B cell (primary cell): ENCODE results near the gene OR1I1. TPM values are rescaled to one million over a fixed set of nuclear protein-coding genes. Genes with fewer than 3 reads are reported as not detected.

Source experiments
- ATAC-seq: fragments of 200-7000 bp; cut with Tn5 transposase; one replicate; pipeline ENCODE4 v1.10.0; 2021; ENCODE audit warnings: low read depth, mild to moderate bottlenecking, moderate number of reproducible peaks, moderate library complexity
- CTCF ChIA-PET: fragments of 350-600 bp; sonication (Branson Sonifier 250); formaldehyde crosslinking; loops from one replicate; lab custom pipeline; 2021; ENCODE audit warnings: antibody characterized with exemption, inconsistent platforms; lab: Charles Lee
- POLR2A ChIA-PET: fragments of 350-600 bp; sonication (Branson Sonifier 250); formaldehyde crosslinking; loops from one replicate; lab custom pipeline; 2021; ENCODE audit warnings: antibody characterized with exemption; lab: Charles Lee
- DNase-seq: peaks from one replicate; pipeline ENCODE4 v3.0.0; 2013
- H2AFZ ChIP-seq: 2 replicates; pipeline ENCODE4 v1.6.1; 2012; ENCODE audit warnings: mild to moderate bottlenecking, low read depth, low read length; ENCODE audit not compliant: insufficient read depth, poor library complexity, severe bottlenecking
- H3K27ac ChIP-seq, 2 donors: 1 replicate in 1 of 2; 2 replicates in 1 of 2; pipeline ENCODE4 v1.5.1; 2012 to 2013; ENCODE audit warnings: low read length in 2 of 2, mild to moderate bottlenecking in 2 of 2, moderate library complexity in 1 of 2
- H3K27me3 ChIP-seq, 4 experiments: fragments of 200-600 bp in 1 of 4; sonication (generic) in 1 of 4; replicated peaks in 1 of 4; 1 replicate in 2 of 4; 2 replicates in 2 of 4; pipeline versions ENCODE4 v1.6.1 to v1.7.0; 2013 to 2016; ENCODE audit warnings: low read length in 3 of 4, mild to moderate bottlenecking in 2 of 4, mixed read lengths in 1 of 4, moderate library complexity in 1 of 4; ENCODE audit not compliant: insufficient read depth in 4 of 4, control insufficient read depth in 3 of 4; ENCODE audit errors: control extremely low read depth in 1 of 4
- H3K36me3 ChIP-seq, 2 experiments: replicated peaks in 1 of 2; 1 replicate in 1 of 2; 2 replicates in 1 of 2; pipeline versions ENCODE4 v1.6.1 to v1.7.1; 2013; ENCODE audit warnings: low read length in 1 of 2; ENCODE audit not compliant: insufficient read depth in 2 of 2, control insufficient read depth in 1 of 2; ENCODE audit errors: control extremely low read depth in 1 of 2, extremely low read depth in 1 of 2
- H3K4me1 ChIP-seq, 2 donors: fragments of 200-600 bp in 1 of 2; sonication (generic) in 1 of 2; 1 replicate in 1 of 2; 2 replicates in 1 of 2; pipeline versions ENCODE4 v1.5.1 to v1.6.1; 2013 to 2017; ENCODE audit warnings: low read length in 2 of 2; ENCODE audit not compliant: control insufficient read depth in 2 of 2, insufficient read depth in 2 of 2
- H3K4me2 ChIP-seq: replicated peaks from 2 replicates; pipeline ENCODE3; 2012; ENCODE audit warnings: mild to moderate bottlenecking, low read depth, low read length; ENCODE audit not compliant: poor library complexity, severe bottlenecking
- H3K4me3 ChIP-seq, 5 experiments: fragments of 200-600 bp in 1 of 5; sonication (generic) in 1 of 5; 1 replicate in 3 of 5; 2 replicates in 2 of 5; pipeline versions ENCODE4 v1.5.1 to v1.7.0; 2011 to 2016; ENCODE audit warnings: low read length in 4 of 5, mild to moderate bottlenecking in 4 of 5, low read depth in 2 of 5, control low read depth in 1 of 5, moderate library complexity in 1 of 5; ENCODE audit not compliant: insufficient read depth in 1 of 5; ENCODE audit errors: control extremely low read depth in 1 of 5, extremely low read depth in 1 of 5
- H3K79me2 ChIP-seq: fragments of 200-600 bp; sonication (generic); one replicate; pipeline ENCODE4 v1.6.0; 2016; ENCODE audit warnings: low read length; ENCODE audit not compliant: control insufficient read depth, insufficient read depth
- H3K9ac ChIP-seq: fragments of 200-600 bp; sonication (generic); 2 replicates; pipeline ENCODE4 v1.6.1; 2017; ENCODE audit warnings: mild to moderate bottlenecking, low read length, moderate library complexity
- H3K9me3 ChIP-seq, 3 donors: one replicate each; pipeline versions ENCODE4 v1.6.1 to v1.7.1; 2013; ENCODE audit warnings: low read length in 2 of 3; ENCODE audit not compliant: control insufficient read depth in 2 of 3, insufficient read depth in 1 of 3; ENCODE audit errors: control extremely low read depth in 1 of 3
- H4K20me1 ChIP-seq: 2 replicates; pipeline ENCODE4 v1.6.0; 2012; ENCODE audit warnings: mild to moderate bottlenecking, low read length; ENCODE audit not compliant: insufficient read depth, control insufficient read depth, poor library complexity, severe bottlenecking
- H3K27ac Mint-ChIP-seq: one replicate; pipeline ENCODE4 v1.8.0; 2021; ENCODE audit warnings: mixed read lengths
- H3K27me3 Mint-ChIP-seq: one replicate; pipeline ENCODE4 v1.8.0; 2021; ENCODE audit warnings: mixed read lengths
- H3K4me1 Mint-ChIP-seq: one replicate; pipeline ENCODE4 v1.8.0; 2021; ENCODE audit warnings: mixed read lengths
- H3K4me3 Mint-ChIP-seq: one replicate; pipeline ENCODE4 v1.8.0; 2021; ENCODE audit warnings: mixed read lengths
- H3K9me3 Mint-ChIP-seq: one replicate; pipeline ENCODE4 v1.8.0; 2022; ENCODE audit warnings: mixed read lengths; ENCODE audit not compliant: insufficient read depth
- CTCF ChIP-seq: fragments of 200-600 bp; IDR thresholded peaks from one replicate; pipeline ENCODE4 v1.8.0; 2022; ENCODE audit warnings: antibody characterized with exemption, mild to moderate bottlenecking
- EZH2 ChIP-seq: IDR thresholded peaks from 2 replicates; pipeline ENCODE4 v1.6.1; 2012; ENCODE audit warnings: borderline replicate concordance, low read depth, mild to moderate bottlenecking, moderate library complexity, low read length; ENCODE audit not compliant: insufficient read depth, poor library complexity, severe bottlenecking
- WGBS: methylation state at CpG from one replicate; pipeline ENCODE4 v1.1.5; 2013; ENCODE audit warnings: missing lambda C conversion rate; ENCODE audit not compliant: insufficient coverage; 5-methylcytosine and 5-hydroxymethylcytosine counted together
- intact Hi-C: fragments of 100-400 bp; cut with micrococcal nuclease; formaldehyde crosslinking; loops from one replicate; pipeline ENCODE4 v1.10.0; 2022
- polyA plus RNA-seq: library from polyadenylated mRNA; depleted of rRNA; stranded (reverse); fragments of >200 nt; gene quantifications from 2 replicates; pipeline ENCODE4 v1.2.3, GENCODE V29; 2012
- total RNA-seq, 2 donors: library from RNA; stranded (reverse); fragments of 120-200 nt in 1 of 2; gene quantifications; 1 replicate in 1 of 2; 2 replicates in 1 of 2; pipeline versions ENCODE4 v1.2.3 to v1.2.4, GENCODE V29; 2013 to 2022

Gene OR1I1
- total and polyA plus RNA-seq, 2 donors (not counting 1 experiment from before 2014, with no cell fraction given) = not detected

- no peak overlapping the region for H3K4me3 ChIP-seq
Observed at GRCh38 chr19:15142313-15142712, 60.3 kb downstream of the OR1I1 start.

More at GRCh38 chr19:15142313-15142712, 60.3 kb downstream of the OR1I1 start:
- ChIA-PET CTCF (no interaction called here), POLR2A (no interaction called here)
- no peaks in the 10 kb centered on the region for H3K27me3 ChIP-seq
- no peak for TF ChIP-seq EZH2
- TF ChIP-seq CTCF = no peak
- DNase-seq (no peak), ATAC-seq (no peak)
- H3K4me1 ChIP-seq = no peaks in the 10 kb centered on the region
- no peak overlapping the region for H3K9ac ChIP-seq
- H3K9me3 ChIP-seq = peaks cover 1 to 16% (median 4%) of the 10 kb centered on the region in 3 donors
- no peaks in the 10 kb centered on the region for H4K20me1 ChIP-seq
- H3K4me3 Mint-ChIP-seq = no peak overlapping the region
- no peak overlapping the region for H3K27ac Mint-ChIP-seq
- H3K36me3 ChIP-seq = no peaks in the 10 kb centered on the region
- 92% methylated on average over 2 of the region's 5 CpGs for WGBS
- H3K9me3 Mint-ChIP-seq = peaks cover 1% of the 10 kb centered on the region
- no peak overlapping the region for H2AFZ ChIP-seq
- H3K79me2 ChIP-seq = no peaks in the 10 kb centered on the region
- intact Hi-C loops = no loop called here
- H3K27ac ChIP-seq = no peak overlapping the region
- H3K27me3 Mint-ChIP-seq = peaks cover 7% of the 10 kb centered on the region
- H3K4me2 ChIP-seq = no peak overlapping the region
- H3K4me1 Mint-ChIP-seq = no peaks in the 10 kb centered on the region

Other genes starting within 250 kb of the OR1I1 start
- gene OR7A5, start 247.0 kb upstream of the OR1I1 start, total RNA-seq = not detected in 2 replicates
- gene OR7A5, start 247.0 kb upstream of the OR1I1 start, polyA plus RNA-seq = not detected in 2 replicates
- not detected in 2 replicates for gene OR7C1, start 247.0 kb upstream of the OR1I1 start, total RNA-seq
- not detected in 2 replicates for gene OR7C1, start 247.0 kb upstream of the OR1I1 start, polyA plus RNA-seq
- not detected in 2 replicates for gene OR7A10, start 233.3 kb upstream of the OR1I1 start, total RNA-seq
- gene OR7A10, start 233.3 kb upstream of the OR1I1 start, polyA plus RNA-seq = not detected in 2 replicates
- gene OR7A17, start 196.1 kb upstream of the OR1I1 start, total RNA-seq = not detected in 2 replicates
- not detected in 2 replicates for gene OR7A17, start 196.1 kb upstream of the OR1I1 start, polyA plus RNA-seq
- not detected in 2 replicates for gene OR7C2, start 140.7 kb upstream of the OR1I1 start, total RNA-seq
- not detected in 2 replicates for gene OR7C2, start 140.7 kb upstream of the OR1I1 start, polyA plus RNA-seq
- not detected in 2 replicates for gene SLC1A6, start 102.3 kb upstream of the OR1I1 start, total RNA-seq
- gene SLC1A6, start 102.3 kb upstream of the OR1I1 start, polyA plus RNA-seq = 0.25 TPM in 1 of 2 replicates, not detected in the other
- not detected in 2 replicates for gene CASP14, start 32.7 kb upstream of the OR1I1 start, total RNA-seq
- not detected in 2 replicates for gene CASP14, start 32.7 kb upstream of the OR1I1 start, polyA plus RNA-seq
- not detected in 2 replicates for gene SYDE1, start 25.2 kb downstream of the OR1I1 start, total RNA-seq
- not detected in 2 replicates for gene SYDE1, start 25.2 kb downstream of the OR1I1 start, polyA plus RNA-seq
- gene NOTCH3, start 118.8 kb downstream of the OR1I1 start, total RNA-seq = 0.05 and 0.39 TPM in 2 replicates
- gene NOTCH3, start 118.8 kb downstream of the OR1I1 start, polyA plus RNA-seq = 0.01 and 0.06 TPM in 2 replicates
- 0.27 TPM in 1 of 2 replicates, not detected in the other for gene EPHX3, start 150.2 kb downstream of the OR1I1 start, total RNA-seq
- gene EPHX3, start 150.2 kb downstream of the OR1I1 start, polyA plus RNA-seq = not detected in 2 replicates